Sigmoid colon (tissue), 4 donors: ENCODE results near the gene CAMK2N2.

Experiments
- EP300 ChIP-seq, 4 donors: sonication (generic); formaldehyde crosslinking; IDR thresholded peaks; one replicate each; pipeline ENCODE4 v1.6.1; 2017; ENCODE audit warnings: antibody characterized with exemption in 4 of 4
- POLR2A ChIP-seq, 2 donors: fragments of 450-650 bp; IDR thresholded peaks; one replicate each; pipeline ENCODE4 v1.6.1; 2016; ENCODE audit warnings: antibody characterized with exemption in 2 of 2, mild to moderate bottlenecking in 2 of 2, moderate library complexity in 2 of 2
- POLR2AphosphoS5 ChIP-seq, 4 donors: sonication (generic); formaldehyde crosslinking; IDR thresholded peaks; one replicate each; pipeline ENCODE4 v1.6.1; 2017; ENCODE audit warnings: antibody characterized with exemption in 4 of 4
- TF ChIP-seq, protein P1 (sequence below), 4 experiments: fragments of 450-650 bp in 3 of 4; fragments of 200-600 bp in 1 of 4; IDR thresholded peaks; one replicate each; pipeline ENCODE4 v1.5.1; 2016 to 2019; ENCODE audit warnings: antibody characterized with exemption in 4 of 4, mild to moderate bottlenecking in 3 of 4, moderate library complexity in 2 of 4

DNA sequence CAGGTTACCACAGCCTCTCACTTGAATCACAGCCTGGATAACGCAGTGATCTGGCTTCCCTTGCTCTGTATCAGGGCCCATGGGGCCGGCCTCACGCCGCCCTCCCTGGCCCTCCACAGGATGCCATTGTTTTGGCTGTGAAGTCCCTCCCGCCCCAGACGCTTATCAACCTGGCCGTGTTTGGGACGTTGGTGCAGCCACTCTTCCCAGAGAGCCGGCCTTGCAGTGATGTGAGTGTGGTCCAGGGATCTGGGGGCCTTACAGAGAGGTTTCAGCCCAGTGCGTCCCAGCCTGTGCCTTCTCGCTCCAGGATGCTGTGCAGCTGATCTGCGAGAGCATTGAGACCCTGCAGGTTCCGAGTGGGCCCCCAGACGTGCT lies 25.3 kb downstream of the CAMK2N2 start:
- no peak for TF ChIP-seq POLR2AphosphoS5 (IDR thresholded peaks at IDR 0.05)
- TF ChIP-seq, protein P1, sequence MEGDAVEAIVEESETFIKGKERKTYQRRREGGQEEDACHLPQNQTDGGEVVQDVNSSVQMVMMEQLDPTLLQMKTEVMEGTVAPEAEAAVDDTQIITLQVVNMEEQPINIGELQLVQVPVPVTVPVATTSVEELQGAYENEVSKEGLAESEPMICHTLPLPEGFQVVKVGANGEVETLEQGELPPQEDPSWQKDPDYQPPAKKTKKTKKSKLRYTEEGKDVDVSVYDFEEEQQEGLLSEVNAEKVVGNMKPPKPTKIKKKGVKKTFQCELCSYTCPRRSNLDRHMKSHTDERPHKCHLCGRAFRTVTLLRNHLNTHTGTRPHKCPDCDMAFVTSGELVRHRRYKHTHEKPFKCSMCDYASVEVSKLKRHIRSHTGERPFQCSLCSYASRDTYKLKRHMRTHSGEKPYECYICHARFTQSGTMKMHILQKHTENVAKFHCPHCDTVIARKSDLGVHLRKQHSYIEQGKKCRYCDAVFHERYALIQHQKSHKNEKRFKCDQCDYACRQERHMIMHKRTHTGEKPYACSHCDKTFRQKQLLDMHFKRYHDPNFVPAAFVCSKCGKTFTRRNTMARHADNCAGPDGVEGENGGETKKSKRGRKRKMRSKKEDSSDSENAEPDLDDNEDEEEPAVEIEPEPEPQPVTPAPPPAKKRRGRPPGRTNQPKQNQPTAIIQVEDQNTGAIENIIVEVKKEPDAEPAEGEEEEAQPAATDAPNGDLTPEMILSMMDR (IDR thresholded peaks at IDR 0.05) = no peak
- no peak for TF ChIP-seq POLR2A (IDR thresholded peaks at IDR 0.05)
- TF ChIP-seq EP300 (IDR thresholded peaks at IDR 0.05) = no peak
